HG02840 (cell line): Measurements from ENCODE around the gene KCNIP4.

Source experiments
- ATAC-seq: cut with Tn5 transposase; IDR thresholded peaks from one replicate; pipeline ENCODE4 v1.9.1; 2021; ENCODE audit warnings: mild to moderate bottlenecking, moderate library complexity, moderate number of reproducible peaks; ENCODE audit not compliant: unreplicated experiment, low FRiP score

KCNIP4 gene

DNA sequence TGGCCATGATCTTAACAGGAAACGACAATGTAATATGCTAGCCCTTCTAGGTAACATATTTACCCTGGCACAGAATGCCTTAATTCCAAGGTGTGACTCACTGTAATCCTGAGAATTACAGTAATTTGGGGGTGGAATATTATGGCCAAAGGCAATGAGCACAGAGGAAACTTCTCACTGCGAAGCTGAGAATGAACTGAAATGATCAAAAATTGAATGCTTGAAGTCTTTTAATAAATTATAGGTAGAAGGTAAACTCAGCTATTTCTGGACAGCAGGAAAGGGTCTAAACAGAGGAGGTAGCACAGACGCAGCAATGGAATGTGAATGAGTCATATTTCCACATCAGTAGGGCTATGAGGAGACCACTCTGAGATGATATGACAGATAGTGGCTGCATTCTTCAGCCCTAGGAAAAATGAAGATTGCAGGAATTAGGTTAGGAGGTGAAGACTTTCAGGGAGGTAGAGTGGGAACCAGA, 935.7 kb downstream of the KCNIP4 start:
- no peak for ATAC-seq

DNA sequence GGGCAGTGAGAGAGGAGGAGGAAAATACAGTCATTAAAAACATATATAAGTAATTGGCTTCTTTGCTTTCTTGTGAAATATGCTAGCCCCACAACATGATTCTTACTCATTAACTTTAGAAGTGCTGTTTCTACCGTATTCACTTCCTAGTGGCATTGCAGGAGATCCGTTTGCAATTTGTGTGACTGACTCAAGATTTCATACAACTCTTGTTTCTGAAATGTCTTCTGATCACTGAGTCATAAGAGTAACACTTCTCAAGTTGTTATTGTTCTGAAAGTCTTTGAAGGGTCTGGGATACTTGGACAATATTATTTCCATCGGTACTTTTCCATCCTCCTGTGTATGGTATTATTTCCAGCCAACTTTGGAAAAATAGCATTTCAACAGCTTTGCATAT, 937.5 kb downstream of the KCNIP4 start:
- ATAC-seq: no peak

DNA sequence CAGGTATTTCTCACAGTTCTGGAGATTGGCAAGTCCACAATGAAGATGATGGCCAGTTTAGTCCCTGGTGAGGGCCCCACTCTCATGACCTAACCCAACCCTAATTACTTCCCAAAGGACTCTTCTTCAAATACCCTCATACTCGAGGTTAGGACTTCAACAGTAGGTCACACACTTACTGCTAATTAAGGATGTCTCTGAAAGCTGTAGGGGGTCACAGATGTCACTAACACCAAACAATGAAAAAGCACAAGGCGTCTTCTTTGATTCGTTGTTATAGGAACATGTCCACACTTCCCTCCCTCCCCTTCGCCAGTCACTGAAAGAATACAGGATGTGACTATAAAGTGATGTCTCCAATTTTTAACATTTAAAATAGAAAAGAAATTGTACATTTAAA, 938.6 kb downstream of the KCNIP4 start:
- no peak for ATAC-seq

DNA sequence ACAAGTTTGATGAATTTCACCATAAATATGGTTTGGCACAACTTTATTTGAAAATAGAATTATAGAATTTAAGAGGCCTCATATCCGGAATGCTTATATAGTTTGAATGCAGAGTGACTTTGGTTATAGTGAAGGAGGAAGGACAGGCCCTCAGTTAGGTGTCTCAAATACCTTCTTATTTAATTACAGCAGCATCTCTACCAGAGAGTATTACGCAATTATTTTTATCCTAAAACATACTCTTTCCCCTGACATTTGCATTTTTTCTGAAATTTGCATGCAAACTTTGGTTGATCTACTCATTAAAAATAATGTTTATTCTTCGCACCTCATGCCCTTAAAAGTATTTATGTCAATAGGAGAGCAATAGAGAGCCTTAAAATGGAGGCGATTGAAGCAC, 942.9 kb downstream of the KCNIP4 start:
- ATAC-seq: no peak

DNA sequence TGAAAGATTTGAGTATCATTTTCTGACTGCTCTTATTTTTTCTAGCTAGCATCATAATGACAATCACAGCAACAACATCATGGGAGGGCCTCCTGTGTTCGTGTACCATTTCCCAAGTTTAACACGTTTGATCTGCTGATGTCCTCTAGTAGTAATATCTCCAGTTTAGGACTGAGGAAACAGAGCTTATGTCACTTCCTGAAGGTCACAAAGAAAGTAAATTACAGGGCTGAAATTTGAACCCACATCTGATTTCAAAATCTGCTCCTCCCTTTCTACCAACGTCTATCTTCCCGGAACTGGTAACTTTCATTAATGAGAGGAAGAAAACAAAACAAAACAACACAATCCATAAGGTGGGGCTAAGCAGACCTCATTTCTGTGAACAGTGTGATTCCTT, 945.6 kb downstream of the KCNIP4 start:
- ATAC-seq: no peak

DNA sequence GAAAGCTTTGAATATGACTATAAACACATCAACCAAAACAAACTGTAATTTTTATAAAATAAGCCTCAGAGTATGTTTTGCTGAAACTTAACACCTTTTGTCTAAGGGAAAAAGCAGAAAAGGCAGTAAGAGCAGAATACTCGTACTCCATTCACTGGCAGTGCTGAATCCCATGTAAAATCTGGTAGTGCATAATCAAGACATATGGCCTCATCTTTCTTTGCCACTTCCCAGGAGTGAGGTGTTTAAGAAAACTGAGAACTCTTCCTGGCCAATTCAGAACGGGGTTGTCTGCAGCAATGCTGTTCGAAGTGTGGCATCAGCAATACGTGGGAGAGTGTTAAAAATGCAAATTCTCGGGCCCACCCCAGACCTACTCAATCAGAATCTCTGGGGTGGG, 946.3 kb downstream of the KCNIP4 start:
- no peak for ATAC-seq

DNA sequence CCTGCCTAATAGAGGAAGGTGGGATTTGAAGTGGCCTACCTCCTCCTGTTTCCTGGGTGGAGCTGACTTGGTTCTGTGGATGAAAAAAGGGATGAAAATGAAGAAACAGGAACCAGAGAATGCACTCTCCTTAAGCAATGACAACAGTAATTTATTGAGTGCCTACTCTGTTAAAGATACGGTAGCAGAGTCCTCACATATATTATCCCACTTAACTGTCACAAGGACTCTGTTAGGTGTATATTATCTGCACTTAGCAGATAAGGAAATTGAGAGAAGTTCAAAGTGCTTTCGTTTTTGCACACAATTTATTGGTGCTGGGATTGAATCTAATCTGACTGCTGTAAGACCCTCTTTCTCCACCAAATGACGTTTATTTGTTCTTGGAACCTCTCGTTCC, 947.1 kb downstream of the KCNIP4 start:
- ATAC-seq: no peak

DNA sequence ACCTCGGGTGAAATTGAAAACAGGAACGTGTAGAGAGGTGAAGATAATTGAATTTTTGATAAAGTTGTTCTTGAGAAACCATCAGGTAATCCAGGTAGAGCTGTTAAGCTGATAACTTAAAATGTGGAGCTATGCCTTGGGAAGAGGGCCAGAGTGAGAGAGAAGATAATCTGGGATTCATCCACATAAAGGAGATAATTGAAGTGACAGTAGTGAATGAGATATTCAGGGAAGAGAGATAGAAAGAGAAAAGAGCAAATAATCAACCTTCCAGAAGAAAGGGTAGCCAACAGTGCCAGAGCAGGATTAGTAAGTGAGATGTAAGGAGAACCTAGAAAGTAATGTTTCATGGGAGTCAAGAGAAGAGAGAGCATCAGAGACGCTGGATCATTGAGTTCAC, 950.7 kb downstream of the KCNIP4 start:
- no peak for ATAC-seq

DNA sequence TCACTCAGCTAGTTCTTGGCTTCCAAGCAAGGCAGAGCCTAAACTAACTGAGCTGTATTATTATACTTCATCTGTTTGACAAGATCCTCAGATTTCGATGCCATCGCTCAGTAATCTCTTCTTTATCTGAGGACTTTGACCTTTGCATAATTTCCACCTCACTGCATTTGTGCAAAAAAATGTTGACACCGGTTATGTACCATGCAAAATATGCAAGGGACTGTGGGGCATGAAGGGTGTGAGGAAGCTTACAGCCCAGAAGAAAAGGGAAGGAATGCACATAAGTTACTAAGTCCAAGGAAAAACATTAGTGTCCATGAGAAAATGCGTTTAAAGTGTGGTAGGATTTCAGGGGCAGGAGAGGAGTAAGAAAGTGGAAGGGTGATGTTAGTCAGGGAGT, 953.0 kb downstream of the KCNIP4 start:
- ATAC-seq: no peak

DNA sequence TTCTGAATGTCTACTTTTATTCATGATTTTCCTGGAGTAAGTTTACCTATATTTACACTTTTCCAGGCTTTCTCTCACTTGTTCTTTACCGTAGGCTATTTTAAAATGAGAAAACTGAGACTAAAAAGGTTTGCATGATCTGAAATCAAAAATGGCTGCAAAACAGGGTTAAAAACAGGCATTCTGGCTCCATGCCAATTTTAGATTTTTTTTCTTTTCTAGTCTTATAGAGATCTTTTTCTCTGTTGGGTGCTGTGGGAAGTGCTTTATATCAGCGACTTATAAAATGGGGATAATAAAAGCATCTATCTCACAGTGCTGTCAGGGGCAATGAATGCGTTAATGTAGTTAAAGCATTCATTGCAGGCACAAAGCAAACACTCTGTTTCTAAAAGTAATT, 953.6 kb downstream of the KCNIP4 start:
- no peak for ATAC-seq

DNA sequence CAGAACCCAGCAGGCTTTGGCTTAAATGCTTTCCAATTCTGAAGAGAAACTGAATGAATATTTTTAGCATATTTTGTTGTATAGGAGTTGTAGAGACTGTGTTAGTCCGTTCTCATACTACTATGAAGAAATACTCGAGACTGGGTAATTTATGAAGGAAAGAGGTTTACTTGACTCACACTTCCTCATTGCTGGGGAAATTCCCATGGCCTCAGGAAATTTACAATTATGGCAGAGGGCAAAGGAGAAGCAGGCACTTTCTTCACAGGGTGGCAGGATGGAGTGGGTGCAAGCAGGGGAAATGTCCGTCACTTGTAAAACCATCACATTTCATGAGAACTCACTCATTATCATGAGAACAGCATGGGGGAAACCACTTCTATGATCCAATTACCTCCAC, 956.6 kb downstream of the KCNIP4 start:
- no peak for ATAC-seq

DNA sequence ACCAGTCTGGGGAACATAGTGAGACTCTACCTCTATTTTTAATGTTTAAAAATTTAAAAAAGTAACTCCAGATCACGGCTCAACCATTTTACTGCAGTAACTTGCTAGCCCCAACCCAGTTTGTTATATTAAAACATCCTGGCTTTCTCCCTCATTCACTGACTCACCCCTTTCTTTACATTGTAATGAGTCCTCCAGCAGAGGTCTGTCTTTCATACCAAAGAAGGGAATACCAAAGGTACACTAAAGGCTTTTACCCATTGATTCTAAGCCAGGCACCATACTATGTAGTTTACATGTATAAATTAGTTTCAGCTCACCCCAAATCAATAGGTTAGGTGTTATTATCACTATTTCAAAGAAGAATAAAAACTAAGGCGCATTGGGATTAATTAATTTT, 961.4 kb downstream of the KCNIP4 start:
- no peak for ATAC-seq

DNA sequence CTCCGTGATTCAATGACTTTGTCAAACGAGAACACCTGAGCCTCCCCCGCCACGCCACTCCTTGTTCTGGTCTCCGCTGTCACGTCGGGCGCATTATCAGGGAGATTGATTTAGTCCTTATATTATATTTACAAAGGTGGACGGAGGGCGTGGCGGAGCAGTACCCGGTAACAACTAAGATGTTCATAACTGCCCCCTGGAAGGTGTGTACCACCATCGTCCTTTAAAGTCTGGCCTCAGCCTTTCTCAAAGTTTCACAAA, 964.1 kb downstream of the KCNIP4 start:
- ATAC-seq: no peak

DNA sequence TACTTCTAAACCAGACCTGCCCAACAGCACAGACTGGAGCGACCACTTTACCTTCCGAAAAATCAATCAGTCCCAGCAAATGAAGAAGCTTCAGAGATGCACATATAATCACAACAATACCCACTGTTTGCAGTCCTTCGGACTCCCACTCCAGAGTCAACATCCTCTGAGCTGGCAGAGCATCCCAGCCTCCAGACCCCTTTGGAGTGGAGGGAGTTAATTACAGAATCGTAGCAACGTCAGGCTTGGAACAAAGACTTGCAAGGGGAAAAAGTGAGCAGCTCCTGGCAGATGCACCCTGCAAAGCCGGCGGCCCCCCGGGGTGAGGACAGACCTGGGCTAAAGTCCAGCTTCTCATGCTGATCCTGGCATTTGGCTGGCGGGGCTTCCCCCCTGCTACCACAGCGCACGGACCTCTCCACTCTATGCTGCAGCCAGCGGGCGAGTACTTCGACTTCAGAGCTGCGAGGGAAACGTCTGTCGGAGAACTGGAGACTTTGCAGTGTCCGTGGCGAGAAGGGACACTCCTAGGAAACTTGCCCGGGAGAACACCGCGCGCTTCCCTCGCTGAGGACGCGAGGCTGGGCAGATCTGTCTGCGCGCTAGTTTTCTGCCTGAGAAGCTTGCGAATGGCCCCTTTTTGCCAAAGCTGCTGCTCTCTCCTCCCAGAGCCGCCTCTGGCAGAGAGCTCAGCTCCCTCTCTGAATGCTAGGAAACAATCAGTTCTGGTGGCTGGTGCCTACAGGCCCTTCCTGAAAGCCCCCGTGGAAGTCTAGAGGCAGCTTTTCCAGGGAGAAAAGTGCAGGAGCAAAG, 964.6 kb downstream of the KCNIP4 start:
- ATAC-seq: no peak

DNA sequence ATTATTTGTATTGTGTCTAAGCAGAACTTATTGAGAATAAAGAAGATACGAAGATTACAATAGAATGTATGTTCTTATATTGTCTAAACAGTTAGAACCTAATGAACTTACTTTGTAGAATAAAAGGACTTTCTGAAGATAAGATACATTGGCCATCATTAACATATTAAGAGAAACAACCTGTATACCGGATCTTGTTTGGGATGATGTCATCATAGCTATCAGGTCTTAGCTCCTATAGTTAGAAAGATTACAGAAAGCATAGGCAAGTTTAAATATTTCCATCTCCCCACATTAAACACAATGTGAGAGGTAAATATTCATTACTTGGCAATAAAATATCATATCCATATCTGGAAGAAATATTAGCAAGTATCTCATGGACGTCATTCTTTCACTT, 966.0 kb downstream of the KCNIP4 start:
- no peak for ATAC-seq

DNA sequence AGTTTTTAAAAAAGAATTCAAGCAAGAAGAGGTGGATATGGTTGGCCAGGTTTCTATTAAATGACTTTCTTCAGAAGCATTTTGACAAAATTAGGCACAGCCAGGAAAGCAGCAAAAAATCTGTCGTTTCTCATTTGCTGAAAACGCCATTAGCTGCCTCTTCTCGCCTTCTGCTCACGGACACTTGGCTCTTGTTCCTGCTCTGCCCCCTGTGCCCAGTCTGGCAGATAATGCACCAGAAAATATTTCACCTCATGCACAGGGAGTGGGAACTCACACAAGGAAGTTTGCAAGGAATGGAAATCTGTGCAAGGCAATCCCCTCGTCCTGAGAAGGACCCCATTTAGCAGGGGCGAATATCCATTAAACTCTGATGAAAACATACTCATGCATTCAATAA, 988.3 kb downstream of the KCNIP4 start:
- no peak for ATAC-seq

DNA sequence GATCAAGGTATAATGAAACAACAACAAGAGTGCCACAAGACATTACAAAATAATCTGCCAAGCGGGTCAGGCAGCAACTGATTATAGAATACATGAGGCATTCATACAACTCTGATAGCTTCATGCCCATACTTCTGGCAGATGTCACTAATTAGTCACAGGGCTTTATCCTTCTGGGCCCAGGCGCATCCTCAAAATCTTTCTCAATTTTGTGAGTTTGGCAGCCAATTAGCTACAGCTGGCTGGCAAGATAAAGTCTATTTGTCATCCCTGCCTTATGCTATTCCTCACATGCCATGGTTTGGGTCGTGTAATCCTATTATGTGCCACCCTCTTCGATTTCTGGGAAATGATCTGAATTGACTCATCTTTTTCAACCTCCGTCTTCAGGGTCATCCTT, 994.0 kb downstream of the KCNIP4 start:
- ATAC-seq: no peak

DNA sequence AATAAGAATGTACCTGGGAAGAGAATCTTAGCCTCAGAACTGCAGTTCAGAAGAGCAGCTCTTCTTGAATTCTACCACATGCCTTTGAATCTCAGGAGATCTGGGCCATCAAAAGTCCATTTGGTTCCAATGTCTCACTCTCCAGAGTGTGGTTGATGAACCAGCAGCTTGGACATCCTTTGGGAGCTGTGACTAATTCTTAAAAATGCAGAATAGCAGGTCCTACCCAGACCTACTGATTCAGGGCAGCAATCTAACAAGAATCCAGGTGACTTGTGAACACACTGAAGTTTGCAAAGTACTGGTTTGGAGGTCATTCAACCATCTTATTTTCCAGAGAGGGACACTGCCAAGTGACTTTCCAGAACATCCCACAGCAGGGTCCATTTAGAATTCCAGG, 1003.6 kb downstream of the KCNIP4 start:
- ATAC-seq: no peak

DNA sequence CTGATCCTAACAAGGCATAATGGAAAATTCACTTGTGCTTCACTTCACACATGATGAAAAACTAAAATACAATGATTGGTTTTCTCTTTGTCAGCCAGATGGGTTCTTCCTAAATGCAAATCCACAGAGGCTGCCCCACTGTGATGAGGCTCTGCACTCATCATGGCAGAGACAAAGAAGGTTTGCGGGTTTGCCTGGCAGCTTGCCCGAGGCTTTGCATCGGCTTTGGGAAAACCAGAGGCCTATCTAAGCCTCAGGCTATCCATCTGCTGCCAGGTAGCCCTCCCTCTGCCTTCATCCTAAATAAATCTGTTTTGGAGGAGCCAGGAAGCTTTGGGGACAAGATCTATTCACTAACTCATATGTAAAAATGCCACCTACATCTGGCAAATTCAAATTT, 1004.1 kb downstream of the KCNIP4 start:
- no peak for ATAC-seq

DNA sequence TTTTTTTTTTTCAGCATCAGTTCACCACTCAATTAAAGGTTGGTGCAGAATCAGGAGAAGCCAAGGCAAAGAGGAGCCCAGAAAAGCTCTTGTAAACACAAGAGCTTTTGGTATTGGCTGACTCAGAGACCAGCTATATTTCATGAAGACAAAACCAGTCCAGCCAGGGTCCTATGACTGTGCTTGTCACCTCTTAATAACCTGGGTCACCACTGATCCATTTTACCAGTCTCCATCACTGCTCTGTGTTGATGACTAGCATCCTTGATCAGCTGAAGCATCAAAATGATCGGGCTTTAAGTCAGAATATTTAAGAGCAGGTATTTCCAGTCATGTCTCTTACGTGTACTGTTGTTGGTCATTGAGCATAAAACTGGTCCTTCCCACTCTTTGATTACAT, 1010.4 kb downstream of the KCNIP4 start:
- no peak for ATAC-seq

DNA sequence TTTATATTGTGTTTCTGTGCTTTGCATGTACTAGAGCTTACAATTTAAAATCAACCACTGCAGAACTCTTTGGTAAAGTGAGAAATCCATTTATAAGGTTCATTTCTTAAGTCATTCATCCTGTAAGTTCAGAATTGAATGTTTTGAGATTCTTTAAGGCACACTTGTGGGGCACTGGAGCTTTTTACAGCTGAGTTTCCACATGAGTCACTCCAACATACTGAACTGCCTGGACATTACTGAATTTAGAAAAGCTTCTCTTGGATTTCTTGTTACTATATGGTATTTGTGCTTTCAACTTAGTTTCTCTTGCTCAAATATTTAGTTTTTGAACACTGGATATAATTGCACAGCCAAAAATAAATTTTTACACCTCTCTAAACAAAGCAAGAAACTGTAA, 1022.0 kb downstream of the KCNIP4 start:
- no peak for ATAC-seq

DNA sequence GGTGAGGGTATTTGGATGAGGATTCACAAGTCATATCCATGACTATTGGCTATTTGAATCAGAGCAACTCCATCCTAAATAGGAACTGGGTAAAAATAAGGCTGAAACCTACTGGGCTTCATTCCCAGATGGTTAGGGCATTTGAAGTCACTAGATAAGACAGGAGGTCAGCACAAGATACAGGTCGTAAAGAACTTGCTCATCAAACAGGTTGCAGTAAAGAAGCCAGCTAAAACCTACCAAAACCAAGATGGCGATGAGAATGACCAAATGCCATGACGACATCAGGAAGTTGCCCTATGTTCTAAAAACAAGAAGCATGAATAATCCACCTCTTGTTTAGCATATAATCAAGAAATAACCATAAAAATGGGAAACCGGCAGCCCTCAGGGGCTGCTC, 1023.4 kb downstream of the KCNIP4 start:
- no peak for ATAC-seq

DNA sequence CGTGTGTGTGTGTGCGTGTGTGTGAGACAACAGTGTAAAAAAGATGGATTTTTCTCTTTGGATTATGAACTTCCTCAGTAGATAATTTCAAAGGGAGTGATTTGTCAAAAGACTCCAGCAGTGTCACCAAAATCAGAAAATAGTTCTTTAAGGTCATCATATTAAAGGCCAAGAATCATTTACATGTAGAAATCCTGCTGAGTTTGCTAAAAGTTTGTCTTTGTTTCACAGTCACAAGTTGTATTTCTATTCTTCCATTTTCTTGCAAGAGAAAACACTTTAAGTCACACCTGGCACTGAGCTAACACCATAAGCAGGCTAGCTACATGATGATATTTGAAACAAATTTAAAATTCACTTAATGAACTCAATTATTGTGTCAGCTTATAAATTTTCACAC, 1025.6 kb downstream of the KCNIP4 start:
- no peak for ATAC-seq
